SK-N-DZ (cell line): ENCODE results near the gene AFAP1L1. TPM values are rescaled to one million over a fixed set of nuclear protein-coding genes. Genes with fewer than 3 reads are reported as not detected.

Experiments used
- DNase-seq: peaks from one replicate; pipeline ENCODE4 v3.0.0-alpha.2; 2015; ENCODE audit warnings: low spot score
- polyA plus RNA-seq, 2 experiments: library from polyadenylated mRNA; depleted of rRNA; stranded (reverse); fragments of >200 nt; gene quantifications; 2 replicates each; pipeline ENCODE4 v1.2.3, GENCODE V29; 2014

The AFAP1L1 gene
- 0.83 and 1.4 TPM in 2 replicates for polyA plus RNA-seq (2014; cell fraction: cytosol; rRNA removed)
- polyA plus RNA-seq (2014; cell fraction: nucleus; rRNA removed): 0.29 and 0.47 TPM in 2 replicates

GRCh38 chr5:149271716-149272563 lies at the start of gene AFAP1L1:
TSS of gene AFAP1L1 (plus strand) at chr5:149271859. CDS start at chr5:149271969, 110 bp downstream.
- DNase-seq: no peak

DNA sequence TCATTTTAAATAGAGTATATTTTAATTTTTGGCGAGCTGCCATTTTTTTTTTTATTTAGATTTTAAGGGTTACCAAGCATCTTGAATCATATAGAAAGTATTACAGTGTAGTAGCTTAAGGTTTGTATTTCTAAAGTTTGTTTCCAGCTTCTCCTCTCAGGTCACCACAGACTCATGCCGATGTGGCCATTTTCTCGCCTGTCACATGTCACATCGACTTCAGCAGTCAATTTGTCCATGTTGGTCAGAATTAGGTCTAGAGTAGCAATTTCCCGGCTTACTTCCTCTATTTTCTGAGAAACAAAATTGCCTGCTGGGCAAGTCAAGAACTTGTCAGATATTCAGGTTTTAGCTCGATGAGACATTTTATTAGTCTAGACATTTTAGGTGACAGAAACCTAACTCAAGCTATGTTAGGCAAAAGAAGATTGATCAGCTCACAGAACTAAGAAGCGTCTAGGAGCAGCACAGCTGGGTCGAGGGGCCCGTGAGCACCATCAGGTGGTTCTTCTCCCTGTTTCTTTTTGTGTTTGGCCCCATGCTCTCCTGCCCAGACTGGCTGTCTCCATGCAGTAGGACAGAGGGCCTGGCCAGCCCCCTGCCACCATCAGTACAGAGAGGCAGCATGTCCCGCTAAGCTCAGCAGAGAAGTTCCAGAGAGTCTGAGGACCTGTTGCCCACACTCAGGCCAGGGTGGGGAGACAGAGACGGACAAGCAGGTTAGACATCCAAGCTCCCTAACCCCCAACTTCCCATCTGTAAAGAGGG lies 48.4 kb upstream of the AFAP1L1 start:
- DNase-seq: no peak

GRCh38 chr5:149224282-149224681 lies 47.4 kb upstream of the AFAP1L1 start:
- DNase-seq: no peak

DNA sequence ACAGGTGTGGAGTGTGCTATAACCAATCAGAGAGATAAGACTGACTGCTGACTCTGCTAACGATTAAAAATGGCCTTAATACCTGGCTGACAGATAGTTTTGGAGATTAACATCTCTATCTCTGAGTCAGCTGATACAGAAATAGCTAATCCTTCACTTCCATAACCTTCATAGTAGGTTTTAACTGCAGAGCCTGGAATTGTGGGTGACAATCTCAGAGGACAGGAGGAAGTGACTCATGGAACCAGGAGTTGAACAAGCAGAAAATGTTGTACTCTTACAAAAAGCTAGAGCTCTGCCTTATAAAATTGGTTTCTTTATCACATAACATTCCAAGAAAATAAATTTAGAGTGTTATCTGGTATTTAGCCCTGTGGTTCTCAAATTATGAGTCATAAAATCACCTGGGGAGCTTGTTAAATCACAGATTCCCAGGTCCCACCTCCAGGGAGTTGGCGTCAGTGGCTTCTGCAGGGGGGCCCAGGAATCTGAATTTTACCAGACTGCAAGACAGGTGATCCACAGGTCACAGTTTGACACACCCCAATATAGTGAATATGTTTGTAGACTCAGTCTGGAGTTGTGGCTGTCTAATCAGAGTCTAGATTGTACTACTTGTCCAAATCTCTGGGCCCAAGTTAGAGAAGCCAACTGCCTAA lies 44.4 kb upstream of the AFAP1L1 start:
- DNase-seq: no peak

DNA sequence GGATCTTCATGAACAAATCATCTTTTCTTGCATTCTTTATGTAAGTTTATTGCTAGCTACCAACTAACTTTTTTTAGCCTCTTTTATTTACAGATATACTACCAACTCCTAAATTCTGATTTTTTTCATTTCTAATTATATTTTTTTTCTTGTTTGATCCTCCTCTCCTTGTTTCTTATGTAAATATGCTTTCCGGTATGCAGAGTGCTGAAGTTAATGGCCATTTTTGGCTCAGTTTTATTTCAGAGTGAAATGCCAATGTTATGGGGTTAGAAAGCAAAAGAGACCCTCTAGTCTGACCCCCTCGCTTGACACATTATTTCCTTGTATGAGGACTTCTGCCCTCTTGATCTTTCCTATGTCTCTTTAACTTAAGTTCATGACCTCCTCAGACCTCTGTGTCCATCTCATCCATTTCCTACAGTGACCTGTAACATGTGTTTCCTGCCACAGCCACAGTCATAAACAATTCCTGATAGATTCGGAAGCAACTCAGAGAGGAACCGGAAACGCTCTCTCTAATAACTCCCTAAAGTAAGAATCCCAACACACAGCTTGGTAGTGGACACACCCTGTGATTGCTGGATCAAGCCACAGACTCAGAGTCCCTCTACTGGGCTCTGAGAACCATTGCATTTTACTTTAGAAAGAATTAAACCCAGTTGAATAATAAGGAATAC lies 42.9 kb upstream of the AFAP1L1 start:
- no peak for DNase-seq

DNA sequence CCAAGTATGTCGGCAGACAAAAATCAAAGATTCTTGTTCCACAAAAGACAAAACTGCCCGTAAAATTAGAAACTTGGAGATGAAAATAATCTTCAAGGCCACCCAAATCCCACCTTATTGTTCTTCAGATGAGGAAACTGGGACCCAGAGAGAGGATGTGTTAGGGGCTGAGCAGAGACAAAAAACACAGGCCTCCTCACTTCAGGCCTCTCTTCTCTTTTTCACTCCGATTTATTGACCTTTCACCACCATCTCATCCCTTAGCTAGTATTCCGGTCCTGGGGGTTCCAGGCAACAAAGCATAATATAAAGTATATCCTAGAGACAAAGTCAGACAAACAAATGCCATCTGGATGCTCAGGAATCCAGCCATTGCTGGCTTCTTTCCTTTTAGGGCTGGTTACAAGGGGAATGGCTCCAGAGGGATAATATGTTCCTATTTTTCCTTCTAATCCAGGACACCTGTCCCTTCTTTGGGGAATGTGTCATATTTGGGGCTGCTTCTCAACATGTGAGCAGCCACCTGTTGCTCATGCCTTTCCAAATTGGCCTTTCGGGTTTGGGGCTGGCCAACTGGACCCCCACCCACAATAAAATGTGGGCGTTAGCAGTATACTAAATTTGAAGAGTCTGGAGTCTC lies 42.2 kb upstream of the AFAP1L1 start:
- DNase-seq: no peak

DNA sequence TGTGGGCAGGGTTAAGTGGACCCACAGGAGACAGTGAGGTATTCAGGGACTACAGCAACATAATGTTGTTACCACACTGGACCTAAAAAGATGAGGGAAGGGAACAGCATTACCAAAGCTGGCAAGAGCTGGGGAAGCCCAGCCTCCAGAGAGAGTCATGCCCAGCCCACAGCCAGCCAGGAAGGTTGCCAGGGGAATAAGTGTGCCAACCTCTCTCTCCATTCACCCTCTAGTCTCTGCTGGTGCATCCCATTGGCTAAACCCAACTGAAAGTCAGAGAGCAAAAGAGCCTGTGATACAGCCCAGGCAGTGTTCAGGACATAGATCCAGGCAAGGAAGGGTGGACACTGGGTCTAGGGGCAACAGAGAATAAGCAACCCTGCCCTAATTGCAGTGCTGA lies 35.8 kb upstream of the AFAP1L1 start:
- DNase-seq: no peak

- no peak for DNase-seq
Observed at GRCh38 chr5:149237662-149238061, 34.0 kb upstream of the AFAP1L1 start.

GRCh38 chr5:149238540-149238939 lies 33.1 kb upstream of the AFAP1L1 start:
- no peak for DNase-seq

- DNase-seq: no peak
Observed at GRCh38 chr5:149239917-149240316, 31.7 kb upstream of the AFAP1L1 start.

- no peak for DNase-seq
Observed at GRCh38 chr5:149240354-149240998, 31.2 kb upstream of the AFAP1L1 start.

DNA sequence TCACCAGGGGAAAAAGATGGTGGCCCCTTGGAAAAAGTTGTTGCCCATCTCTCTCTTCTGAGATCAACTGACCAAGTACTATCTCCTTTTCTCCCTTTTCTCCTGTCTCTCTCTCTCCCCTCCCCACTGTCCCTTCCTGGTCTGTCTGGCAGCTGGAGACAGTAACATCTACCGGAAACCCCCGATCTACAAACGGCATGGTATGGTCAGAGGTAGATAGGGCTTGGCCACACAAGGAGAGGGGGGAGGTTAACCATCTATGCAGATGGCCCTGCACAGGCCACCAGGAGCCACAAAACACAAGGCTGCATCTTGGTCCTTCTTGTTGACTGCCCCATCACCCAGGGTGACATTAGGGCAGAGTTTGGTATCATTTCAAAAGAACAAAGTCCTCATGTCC lies 29.3 kb upstream of the AFAP1L1 start:
- no peak for DNase-seq

DNA sequence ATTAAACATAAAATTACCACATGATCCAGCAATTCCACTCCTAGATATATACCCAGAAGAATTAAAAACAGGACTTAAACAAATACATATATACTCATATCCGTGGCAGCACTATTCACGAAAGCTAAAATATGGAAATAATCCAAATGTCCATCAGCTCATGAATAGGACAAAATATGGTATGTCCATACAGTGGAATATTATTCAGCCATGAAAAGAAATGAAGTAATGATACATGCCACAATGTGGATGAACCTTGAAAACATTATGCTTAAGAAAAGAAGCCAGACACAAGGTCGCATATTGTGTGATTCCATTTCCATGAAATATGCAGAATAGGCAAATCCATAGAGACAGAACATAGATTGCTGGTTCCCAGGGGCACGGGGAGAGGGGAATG lies 24.8 kb upstream of the AFAP1L1 start:
- DNase-seq: no peak

- DNase-seq: no peak
Observed at GRCh38 chr5:149247726-149248125, 23.9 kb upstream of the AFAP1L1 start.

DNA sequence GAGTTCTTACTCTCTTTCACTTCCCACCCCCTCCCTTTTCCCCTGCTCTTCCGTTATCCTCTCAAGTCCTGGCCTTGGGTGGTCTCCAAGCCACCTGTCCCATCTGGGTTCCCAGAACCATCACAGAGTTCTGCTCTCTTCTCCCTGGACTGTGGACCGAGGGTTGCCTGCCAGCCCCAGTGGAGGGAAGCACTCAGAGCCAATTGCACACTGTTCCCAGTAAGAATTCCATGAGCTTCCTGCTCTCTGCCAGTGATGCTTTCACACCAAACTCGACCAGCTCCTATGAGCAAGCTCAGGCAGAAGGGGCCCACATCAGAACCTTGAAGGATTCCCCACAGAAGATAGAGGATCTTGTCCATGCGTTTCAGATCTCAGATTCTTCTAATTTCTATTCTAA lies 20.1 kb upstream of the AFAP1L1 start:
- no peak for DNase-seq

- DNase-seq: no peak
Observed at GRCh38 chr5:149254506-149254905, 17.2 kb upstream of the AFAP1L1 start.

- no peak for DNase-seq
Observed at GRCh38 chr5:149256451-149256850, 15.2 kb upstream of the AFAP1L1 start.

- no peak for DNase-seq
Observed at GRCh38 chr5:149257131-149257530, 14.5 kb upstream of the AFAP1L1 start.

- no peak for DNase-seq
Observed at GRCh38 chr5:149257889-149258705, 13.6 kb upstream of the AFAP1L1 start.

GRCh38 chr5:149260761-149261160 lies 10.9 kb upstream of the AFAP1L1 start:
- DNase-seq: no peak
